Naive thymus-derived CD4-positive, alpha-beta T cell (primary cell): Measurements from ENCODE around the gene IQCK. TPM values are rescaled to one million over a fixed set of nuclear protein-coding genes. Genes with fewer than 3 reads are reported as not detected.

Experiments
- ATAC-seq: fragments of 150-1000 bp; cut with Tn5 transposase; 2 replicates; pipeline ENCODE4 v1.10.0; 2021; ENCODE audit warnings: mild to moderate bottlenecking, moderate library complexity
- CTCF ChIA-PET: fragments of 350-600 bp; sonication (Branson Sonifier 250); formaldehyde crosslinking; loops from one replicate; lab custom pipeline; 2021; ENCODE audit warnings: antibody characterized with exemption; lab: Charles Lee
- POLR2A ChIA-PET: fragments of 350-600 bp; sonication (Branson Sonifier 250); formaldehyde crosslinking; loops from one replicate; lab custom pipeline; 2021; ENCODE audit warnings: antibody characterized with exemption, inconsistent platforms; lab: Charles Lee
- DNase-seq, 9 donors: peaks; one replicate each; pipeline versions ENCODE4 v3.0.0 to v3.0.0-alpha.2; 2020 to 2022; ENCODE audit warnings: mixed read lengths in 1 of 9
- H3K27ac ChIP-seq: one replicate; pipeline ENCODE4 v1.7.0; 2013; ENCODE audit warnings: mild to moderate bottlenecking, low read depth, low read length, moderate library complexity
- H3K27me3 ChIP-seq, 2 donors: one replicate each; pipeline ENCODE4 v1.7.0; 2013; ENCODE audit warnings: low read length in 2 of 2, mild to moderate bottlenecking in 2 of 2, moderate library complexity in 2 of 2; ENCODE audit not compliant: control insufficient read depth in 2 of 2, insufficient read depth in 2 of 2
- H3K36me3 ChIP-seq, 3 experiments: 1 replicate in 2 of 3; 2 replicates in 1 of 3; pipeline ENCODE4 v1.7.0; 2013; ENCODE audit warnings: low read length in 3 of 3, mild to moderate bottlenecking in 3 of 3, moderate library complexity in 1 of 3; ENCODE audit not compliant: insufficient read depth in 3 of 3, control insufficient read depth in 2 of 3
- H3K4me1 ChIP-seq, 2 donors: one replicate each; pipeline ENCODE4 v1.7.0; 2013; ENCODE audit warnings: low read length in 2 of 2, mild to moderate bottlenecking in 2 of 2, moderate library complexity in 1 of 2; ENCODE audit not compliant: control insufficient read depth in 2 of 2, insufficient read depth in 2 of 2
- H3K4me3 ChIP-seq: 2 replicates; pipeline ENCODE4 v1.7.0; 2013; ENCODE audit warnings: mild to moderate bottlenecking, low read length
- H3K9me3 ChIP-seq, 3 experiments: 1 replicate in 2 of 3; 2 replicates in 1 of 3; pipeline ENCODE4 v1.7.0; 2013; ENCODE audit warnings: low read length in 3 of 3; ENCODE audit not compliant: control insufficient read depth in 2 of 3
- H3K27ac Mint-ChIP-seq, 9 donors: one replicate each; pipeline ENCODE4 v1.8.0; 2020 to 2022; ENCODE audit warnings: mixed read lengths in 9 of 9, mild to moderate bottlenecking in 8 of 9, moderate library complexity in 5 of 9, inconsistent platforms in 2 of 9
- H3K27me3 Mint-ChIP-seq, 5 donors: one replicate each; pipeline ENCODE4 v1.8.0; 2021 to 2022; ENCODE audit warnings: mixed read lengths in 5 of 5, mild to moderate bottlenecking in 1 of 5
- H3K36me3 Mint-ChIP-seq, 5 donors: one replicate each; pipeline ENCODE4 v1.8.0; 2020 to 2022; ENCODE audit warnings: mixed read lengths in 5 of 5, mild to moderate bottlenecking in 3 of 5, inconsistent platforms in 1 of 5
- H3K4me1 Mint-ChIP-seq, 7 donors: one replicate each; pipeline ENCODE4 v1.8.0; 2020 to 2022; ENCODE audit warnings: mixed read lengths in 7 of 7, mild to moderate bottlenecking in 3 of 7, inconsistent platforms in 1 of 7
- H3K4me3 Mint-ChIP-seq, 10 donors: one replicate each; pipeline ENCODE4 v1.8.0; 2020 to 2022; ENCODE audit warnings: mild to moderate bottlenecking in 10 of 10, mixed read lengths in 10 of 10, moderate library complexity in 6 of 10, inconsistent platforms in 2 of 10
- H3K9me3 Mint-ChIP-seq, 11 donors: one replicate each; pipeline ENCODE4 v1.8.0; 2020 to 2022; ENCODE audit warnings: mixed read lengths in 11 of 11, mild to moderate bottlenecking in 4 of 11, inconsistent platforms in 1 of 11, moderate library complexity in 1 of 11
- intact Hi-C, 2 donors: fragments of 100-400 bp; cut with micrococcal nuclease; formaldehyde crosslinking; loops; one replicate each; pipeline ENCODE4 v1.15.1; 2023
- polyA plus RNA-seq, 2 donors: library from polyadenylated mRNA; unstranded; fragments of 300-500 nt; fragmentation: Illumina TruSeq; gene quantifications; one replicate each; pipeline ENCODE4 v1.2.3, GENCODE V29; 2021
- total RNA-seq, 6 experiments: library from RNA in 5 of 6; stranded (reverse) in 5 of 6; gene quantifications; 1 replicate in 5 of 6; 2 replicates in 1 of 6; pipeline ENCODE4 v1.2.3 and lab custom pipeline; 2021 to 2026

IQCK gene
- total and polyA plus RNA-seq, 7 experiments from 2014 or later, result 0.48 to 5.0 (median 3.4) TPM

DNA sequence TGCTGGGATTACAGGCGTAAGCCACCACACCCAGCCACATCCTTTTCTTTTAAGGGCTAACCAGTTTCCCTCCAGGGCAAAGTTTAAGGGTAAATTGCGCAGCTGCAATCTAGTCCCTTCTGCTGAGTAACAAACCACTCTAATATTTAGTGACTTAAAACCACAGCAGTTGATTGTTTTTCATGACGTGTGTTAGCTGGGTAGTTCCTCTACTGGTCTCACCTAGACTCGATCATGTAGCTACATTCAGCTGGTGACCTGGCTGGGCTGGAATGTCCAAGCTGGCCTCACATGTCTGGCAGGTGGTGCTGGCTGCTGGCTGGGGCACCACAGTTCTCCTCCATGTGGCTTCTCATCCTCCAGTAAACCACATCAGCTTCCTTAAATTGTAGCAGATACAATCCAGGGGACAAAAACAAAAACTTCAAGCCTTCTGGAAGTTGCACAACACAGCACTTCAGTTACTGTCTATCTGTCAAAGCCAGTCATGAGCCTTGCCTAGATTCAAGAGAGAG, 91.1 kb downstream of the IQCK start:
- Histone ChIP-seq H3K4me1 (peaks cover 0 to 10% of the 10 kb centered on the region in 2 donors), H3K9me3 (peaks cover 0 to 4% (median 0%) of the 10 kb centered on the region in 3 experiments), H3K27me3 (no peaks in the 10 kb centered on the region), H3K4me3 (no peak overlapping the region), H3K36me3 (no peaks in the 10 kb centered on the region), H3K27ac (no peak overlapping the region)
- Mint-ChIP-seq H3K27ac (peak overlapping the region in 3 of 9 donors; percentile 17 to 65 (median 21)), H3K4me1 (peaks cover 12 to 27% (median 19%) of the 10 kb centered on the region in 7 donors), H3K4me3 (no peak overlapping the region), H3K27me3 (peaks cover 0 to 2% (median 0%) of the 10 kb centered on the region in 5 donors), H3K36me3 (peaks cover 0 to 14% (median 7%) of the 10 kb centered on the region in 5 donors), H3K9me3 (peaks cover 9 to 26% (median 14%) of the 10 kb centered on the region in 11 donors)
- intact Hi-C loops, result no loop called here
- ChIA-PET POLR2A (no interaction called here), CTCF (no interaction called here)
- ATAC-seq (peak; percentile 18), DNase-seq (no peak)

DNA sequence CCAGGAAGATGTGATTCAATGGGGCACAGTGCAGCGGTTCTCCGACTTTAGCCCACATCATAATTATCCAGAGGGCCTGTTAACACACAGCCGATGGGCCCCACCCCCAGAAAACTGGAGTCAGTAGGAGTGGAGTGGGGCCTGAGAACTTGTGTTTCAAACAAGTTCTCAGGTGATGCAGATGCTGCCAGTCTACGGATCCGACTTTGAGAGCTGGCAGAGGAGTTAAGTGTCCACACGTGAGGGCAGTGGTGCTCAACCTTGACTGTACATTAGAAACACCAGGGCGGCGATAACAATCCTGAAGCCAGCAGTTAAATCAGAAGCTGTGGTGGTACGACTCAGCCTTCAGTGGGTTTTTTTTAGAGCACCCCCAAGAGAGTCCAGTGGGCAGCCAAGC, 91.6 kb downstream of the IQCK start:
- Histone ChIP-seq H3K4me1 (peaks cover 0 to 5% of the 10 kb centered on the region in 2 donors), H3K4me3 (no peak overlapping the region), H3K27me3 (no peaks in the 10 kb centered on the region), H3K36me3 (no peaks in the 10 kb centered on the region), H3K9me3 (peaks cover 0 to 4% (median 0%) of the 10 kb centered on the region in 3 experiments), H3K27ac (no peak overlapping the region)
- no peak for ATAC-seq
- no peak for DNase-seq
- H3K36me3 Mint-ChIP-seq, result peaks cover 0 to 13% (median 7%) of the 10 kb centered on the region in 5 donors
- peaks cover 9 to 26% (median 14%) of the 10 kb centered on the region in 11 donors for H3K9me3 Mint-ChIP-seq
- peaks cover 8 to 22% (median 16%) of the 10 kb centered on the region in 7 donors for H3K4me1 Mint-ChIP-seq
- H3K27me3 Mint-ChIP-seq, result peaks cover 0 to 2% (median 0%) of the 10 kb centered on the region in 5 donors
- no peak overlapping the region for H3K27ac Mint-ChIP-seq
- H3K4me3 Mint-ChIP-seq, result no peak overlapping the region
- ChIA-PET POLR2A (no interaction called here), CTCF (no interaction called here)
- intact Hi-C loops, result no loop called here

- peak overlapping the region in 1 of 9 donors; percentile 16 for H3K27ac Mint-ChIP-seq
- DNase-seq, result no peak
- Histone ChIP-seq H3K4me1 (no peaks in the 10 kb centered on the region), H3K4me3 (no peak overlapping the region), H3K9me3 (peaks cover 0 to 4% (median 0%) of the 10 kb centered on the region in 3 experiments), H3K27ac (no peak overlapping the region), H3K36me3 (no peaks in the 10 kb centered on the region), H3K27me3 (no peaks in the 10 kb centered on the region)
- peaks cover 0 to 12% (median 7%) of the 10 kb centered on the region in 7 donors for H3K4me1 Mint-ChIP-seq
- ChIA-PET CTCF (no interaction called here), POLR2A (no interaction called here)
- H3K4me3 Mint-ChIP-seq, result no peak overlapping the region
- intact Hi-C loops, result no loop called here
- H3K27me3 Mint-ChIP-seq, result peaks cover 0 to 2% (median 0%) of the 10 kb centered on the region in 5 donors
- H3K36me3 Mint-ChIP-seq, result peaks cover 0 to 8% (median 0%) of the 10 kb centered on the region in 5 donors
- ATAC-seq, result no peak
- peaks cover 4 to 12% (median 9%) of the 10 kb centered on the region in 11 donors for H3K9me3 Mint-ChIP-seq
These were observed 93.0 kb downstream of the IQCK start for GRCh38 chr16:19810817-19811731.

DNA sequence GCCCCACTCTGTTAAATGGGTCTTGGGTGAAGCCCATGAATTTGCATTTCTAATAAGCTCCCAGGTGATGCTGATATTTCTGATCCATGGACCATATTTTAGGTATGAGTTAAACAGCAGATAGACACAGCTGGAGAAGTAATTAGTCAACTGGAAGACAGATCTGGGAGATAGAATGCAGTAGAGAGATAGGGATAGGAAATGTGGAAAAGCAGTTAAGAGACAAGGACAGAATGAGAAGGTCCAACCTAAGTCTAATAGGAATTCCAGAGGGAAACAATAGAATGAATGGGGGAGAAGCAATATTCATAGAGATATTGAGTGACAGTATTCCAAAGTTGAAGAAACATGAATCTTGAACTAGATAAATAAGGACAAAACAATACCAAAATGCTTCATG, 94.9 kb downstream of the IQCK start:
- DNase-seq (no peak), ATAC-seq (no peak)
- no peaks in the 10 kb centered on the region for H3K36me3 ChIP-seq
- no peak overlapping the region for H3K27ac ChIP-seq
- no peaks in the 10 kb centered on the region for H3K4me1 ChIP-seq
- no peaks in the 10 kb centered on the region for H3K27me3 ChIP-seq
- H3K27me3 Mint-ChIP-seq, result peaks cover 0 to 5% (median 0%) of the 10 kb centered on the region in 5 donors
- H3K4me3 Mint-ChIP-seq, result no peak overlapping the region
- H3K4me1 Mint-ChIP-seq, result peaks cover 0 to 12% (median 7%) of the 10 kb centered on the region in 7 donors
- ChIA-PET CTCF (no interaction called here), POLR2A (interaction anchor here (0.6 kb wide), 1 partner anchor 50 kb away, joined by 3 read pairs; no protein-coding TSS in a partner anchor)
- no peak overlapping the region for H3K4me3 ChIP-seq
- no peak overlapping the region for H3K27ac Mint-ChIP-seq
- peaks cover 4 to 12% (median 7%) of the 10 kb centered on the region in 11 donors for H3K9me3 Mint-ChIP-seq
- intact Hi-C loops, result no loop called here
- peaks cover 0 to 4% (median 0%) of the 10 kb centered on the region in 3 experiments for H3K9me3 ChIP-seq
- H3K36me3 Mint-ChIP-seq, result peaks cover 0 to 8% (median 0%) of the 10 kb centered on the region in 5 donors

GRCh38 chr16:19815418-19815817, 97.3 kb downstream of the IQCK start:
- Histone ChIP-seq H3K27ac (no peak overlapping the region), H3K9me3 (peaks cover 0 to 4% (median 0%) of the 10 kb centered on the region in 3 experiments), H3K4me3 (no peak overlapping the region), H3K36me3 (no peaks in the 10 kb centered on the region), H3K4me1 (no peaks in the 10 kb centered on the region), H3K27me3 (no peaks in the 10 kb centered on the region)
- Mint-ChIP-seq H3K36me3 (peaks cover 0 to 8% (median 0%) of the 10 kb centered on the region in 5 donors), H3K4me1 (no peaks in the 10 kb centered on the region), H3K27ac (no peak overlapping the region), H3K9me3 (peaks cover 4 to 12% (median 7%) of the 10 kb centered on the region in 11 donors), H3K4me3 (no peak overlapping the region), H3K27me3 (peaks cover 0 to 5% (median 0%) of the 10 kb centered on the region in 5 donors)
- intact Hi-C loops, result no loop called here
- ATAC-seq (no peak), DNase-seq (no peak)
- ChIA-PET CTCF (no interaction called here), POLR2A (no interaction called here)

DNA sequence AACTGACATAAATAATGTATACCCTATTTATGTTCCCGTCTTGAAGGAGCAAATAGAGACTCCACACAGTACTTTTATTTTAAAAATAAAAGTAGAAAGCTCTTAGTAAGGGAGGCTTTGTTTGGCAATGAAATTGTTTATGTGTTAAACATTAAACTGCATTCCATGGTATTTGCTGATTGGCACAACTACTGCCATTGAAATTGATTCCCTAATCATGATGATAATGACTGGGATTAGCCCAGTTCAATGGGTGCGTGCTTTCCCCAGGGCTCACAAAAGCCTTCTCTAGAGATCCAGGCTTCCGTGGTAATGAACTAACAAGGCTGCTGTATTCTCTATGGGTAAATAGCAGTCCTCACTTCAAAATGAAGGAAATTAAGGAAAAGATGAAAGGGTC, 99.1 kb downstream of the IQCK start:
- intact Hi-C loops, result no loop called here
- Histone ChIP-seq H3K27ac (no peak overlapping the region), H3K36me3 (no peaks in the 10 kb centered on the region), H3K9me3 (peaks cover 0 to 4% (median 0%) of the 10 kb centered on the region in 3 experiments), H3K4me3 (no peak overlapping the region), H3K27me3 (no peaks in the 10 kb centered on the region), H3K4me1 (no peaks in the 10 kb centered on the region)
- CTCF ChIA-PET, result no interaction called here
- Mint-ChIP-seq H3K27ac (no peak overlapping the region), H3K4me3 (no peak overlapping the region), H3K36me3 (peaks cover 0 to 8% (median 0%) of the 10 kb centered on the region in 5 donors), H3K27me3 (peaks cover 0 to 5% (median 0%) of the 10 kb centered on the region in 5 donors), H3K4me1 (no peaks in the 10 kb centered on the region), H3K9me3 (peaks cover 4 to 12% (median 7%) of the 10 kb centered on the region in 11 donors)
- POLR2A ChIA-PET, result no interaction called here
- no peak for ATAC-seq
- no peak for DNase-seq
